GM23338 (cell line): ENCODE measurements around the gene TUBA8. TPM values are rescaled to one million over a fixed set of nuclear protein-coding genes. Genes with fewer than 3 reads are reported as not detected.

ENCODE experiments used
- ATAC-seq: fragments of 200-7000 bp; cut with Tn5 transposase; 3 replicates; pipeline ENCODE4 v1.9.1; 2020
- DNase-seq: peaks from one replicate; pipeline ENCODE4 v3.0.0-alpha.2; 2015; ENCODE audit warnings: low spot score
- H2AFZ ChIP-seq: fragments of 200-600 bp; sonication (generic); 2 replicates; pipeline ENCODE4 v1.8.0; 2016; ENCODE audit warnings: antibody characterized with exemption, mild to moderate bottlenecking, moderate library complexity
- H3F3A ChIP-seq: fragments of 200-600 bp; sonication (generic); replicated peaks from 2 replicates; pipeline ENCODE4 v1.8.0; 2017; ENCODE audit warnings: antibody characterized with exemption, mixed run types, low read depth
- H3K27ac ChIP-seq: fragments of 200-600 bp; sonication (generic); 2 replicates; pipeline ENCODE4 v1.6.1; 2016; ENCODE audit warnings: low read depth
- H3K27me3 ChIP-seq: fragments of 200-600 bp; sonication (generic); 2 replicates; pipeline ENCODE4 v1.8.0; 2016; ENCODE audit warnings: mild to moderate bottlenecking, mixed run types, moderate library complexity; ENCODE audit not compliant: insufficient read depth
- H3K36me3 ChIP-seq: fragments of 200-600 bp; sonication (generic); 2 replicates; pipeline ENCODE4 v1.8.0; 2016; ENCODE audit warnings: mild to moderate bottlenecking; ENCODE audit not compliant: insufficient read depth
- H3K4me1 ChIP-seq: fragments of 200-600 bp; sonication (generic); 2 replicates; pipeline ENCODE4 v1.8.0; 2016; ENCODE audit warnings: mild to moderate bottlenecking, moderate library complexity; ENCODE audit not compliant: insufficient read depth
- H3K4me2 ChIP-seq: fragments of 200-600 bp; sonication (generic); 2 replicates; pipeline ENCODE4 v1.7.1; 2017; ENCODE audit warnings: mixed run types
- H3K4me3 ChIP-seq: fragments of 200-600 bp; sonication (generic); 2 replicates; pipeline ENCODE4 v1.6.1; 2016; ENCODE audit warnings: mixed run types
- H3K79me2 ChIP-seq: fragments of 200-600 bp; sonication (generic); replicated peaks from 2 replicates; pipeline ENCODE4 v1.8.0; 2017; ENCODE audit warnings: mild to moderate bottlenecking; ENCODE audit not compliant: insufficient read depth
- H3K9me2 ChIP-seq: fragments of 200-600 bp; sonication (generic); 2 replicates; pipeline ENCODE4 v1.8.0; 2017; ENCODE audit not compliant: insufficient read depth
- H4K20me1 ChIP-seq: fragments of 200-600 bp; sonication (generic); replicated peaks from 2 replicates; pipeline ENCODE4 v1.8.0; 2017; ENCODE audit warnings: mild to moderate bottlenecking; ENCODE audit not compliant: insufficient read depth
- H3K27ac Mint-ChIP-seq: 2 replicates; pipeline ENCODE4 v1.8.0; 2020; ENCODE audit warnings: inconsistent platforms, mild to moderate bottlenecking, moderate library complexity, mixed read lengths
- H3K27me3 Mint-ChIP-seq: 3 replicates; pipeline ENCODE4 v1.8.0; 2022; ENCODE audit warnings: low read depth, mild to moderate bottlenecking, moderate library complexity, mixed read lengths, inconsistent platforms; ENCODE audit not compliant: insufficient read depth, poor library complexity
- H3K36me3 Mint-ChIP-seq: 3 replicates; pipeline ENCODE4 v1.8.0; 2021; ENCODE audit warnings: low read depth, mild to moderate bottlenecking, inconsistent platforms, moderate library complexity, mixed read lengths
- H3K4me1 Mint-ChIP-seq: 3 replicates; pipeline ENCODE4 v1.8.0; 2020; ENCODE audit warnings: mild to moderate bottlenecking, inconsistent platforms, mixed read lengths
- H3K4me3 Mint-ChIP-seq: 3 replicates; pipeline ENCODE4 v1.8.0; 2021; ENCODE audit warnings: moderate library complexity, mild to moderate bottlenecking, inconsistent platforms, mixed read lengths
- H3K9me3 Mint-ChIP-seq: 3 replicates; pipeline ENCODE4 v1.8.0; 2020; ENCODE audit warnings: moderate library complexity, mild to moderate bottlenecking, inconsistent platforms, mixed read lengths
- CREB1 ChIP-seq: fragments of 250-450 bp; sonication (Bioruptor Pico); IDR thresholded peaks from 2 replicates; pipeline ENCODE4 v1.5.0; 2020; ENCODE audit warnings: low read depth, mild to moderate bottlenecking, moderate library complexity
- EZH2 ChIP-seq: fragments of 200-600 bp; sonication (generic); IDR thresholded peaks from one replicate; pipeline ENCODE4 v1.8.0; 2017; ENCODE audit warnings: antibody characterized with exemption, mild to moderate bottlenecking, low read depth; ENCODE audit not compliant: unreplicated experiment
- EZH2phosphoT487 ChIP-seq: fragments of 200-600 bp; sonication (generic); IDR thresholded peaks from one replicate; pipeline ENCODE4 v1.8.1; 2018; ENCODE audit warnings: antibody characterized with exemption; ENCODE audit not compliant: unreplicated experiment
- JUNB ChIP-seq: IDR thresholded peaks from one replicate; pipeline ENCODE4 v1.6.1; 2016; ENCODE audit warnings: antibody characterized with exemption; ENCODE audit not compliant: unreplicated experiment
- NANOG ChIP-seq: IDR thresholded peaks from 2 replicates; pipeline ENCODE4 v1.6.1; 2016; ENCODE audit warnings: antibody characterized with exemption, borderline replicate concordance
- POLR2AphosphoS5 ChIP-seq: IDR thresholded peaks from 2 replicates; pipeline ENCODE4 v1.6.1; 2016; ENCODE audit warnings: antibody characterized with exemption, low read depth
- STAT1 ChIP-seq: IDR thresholded peaks from one replicate; pipeline ENCODE4 v1.6.1; 2016; ENCODE audit warnings: antibody characterized with exemption; ENCODE audit not compliant: unreplicated experiment
- ZNF114 ChIP-seq: fragments of 250-450 bp; sonication (Bioruptor Pico); IDR thresholded peaks from 2 replicates; pipeline ENCODE4 v1.5.0; 2020; ENCODE audit warnings: mild to moderate bottlenecking, moderate library complexity
- ZNF331 ChIP-seq: fragments of 250-450 bp; sonication (Bioruptor Pico); IDR thresholded peaks from 2 replicates; pipeline ENCODE4 v1.5.0; 2020; ENCODE audit warnings: low read depth, mild to moderate bottlenecking, moderate library complexity
- polyA plus RNA-seq: library from polyadenylated mRNA; unstranded; fragments of >200 nt; fragmentation: Nextera tagmentation; extraction: Ambion mirVana; gene quantifications from 2 replicates; pipeline ENCODE4 v1.2.1, GENCODE V29; 2016
- total RNA-seq: library from RNA; depleted of rRNA; stranded (reverse); fragments of >200 nt; shearing (Covaris generic); gene quantifications from 2 replicates; pipeline ENCODE4 v1.2.3, GENCODE V29; 2014
- TF ChIP-seq, protein P1 (sequence below): IDR thresholded peaks from one replicate; pipeline ENCODE4 v1.6.1; 2018; ENCODE audit warnings: antibody characterized with exemption; ENCODE audit not compliant: unreplicated experiment
- TF ChIP-seq, protein P2 (sequence below), 2 experiments: fragments of 200-600 bp in 1 of 2; sonication (generic) in 1 of 2; conservative IDR thresholded peaks; 2 replicates each; pipeline versions ENCODE4 v1.5.1 to v1.6.1; 2016 to 2017; ENCODE audit warnings: antibody characterized with exemption in 2 of 2, low read depth in 2 of 2, mild to moderate bottlenecking in 2 of 2, moderate library complexity in 1 of 2
- TF ChIP-seq, protein P3 (sequence below): IDR thresholded peaks from 2 replicates; pipeline ENCODE4 v1.6.1; 2016; ENCODE audit warnings: antibody characterized with exemption

The TUBA8 gene
- total and polyA plus RNA-seq, 2 experiments from 2014 or later: 0.31 to 0.48 TPM

DNA sequence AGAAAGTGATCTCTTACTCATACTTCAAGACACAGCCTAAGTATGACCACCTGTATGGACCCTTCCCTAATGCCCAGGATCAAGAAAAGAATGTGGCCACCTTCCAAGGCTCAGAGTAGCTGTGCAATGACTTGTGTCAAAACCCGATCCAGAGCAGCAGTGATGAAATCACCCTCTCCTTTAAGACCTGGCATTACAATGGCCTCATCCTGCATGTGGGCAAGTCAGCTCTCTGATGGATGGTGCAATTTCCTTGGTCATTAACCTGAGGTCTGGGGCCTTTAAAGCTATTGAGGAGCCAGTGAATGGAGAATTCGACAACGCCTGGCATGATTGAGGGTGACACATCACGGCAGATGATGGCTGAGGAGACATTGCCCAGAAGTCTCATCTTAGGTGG, 9.1 kb upstream of the TUBA8 start (continued):
- TF ChIP-seq, protein P1, sequence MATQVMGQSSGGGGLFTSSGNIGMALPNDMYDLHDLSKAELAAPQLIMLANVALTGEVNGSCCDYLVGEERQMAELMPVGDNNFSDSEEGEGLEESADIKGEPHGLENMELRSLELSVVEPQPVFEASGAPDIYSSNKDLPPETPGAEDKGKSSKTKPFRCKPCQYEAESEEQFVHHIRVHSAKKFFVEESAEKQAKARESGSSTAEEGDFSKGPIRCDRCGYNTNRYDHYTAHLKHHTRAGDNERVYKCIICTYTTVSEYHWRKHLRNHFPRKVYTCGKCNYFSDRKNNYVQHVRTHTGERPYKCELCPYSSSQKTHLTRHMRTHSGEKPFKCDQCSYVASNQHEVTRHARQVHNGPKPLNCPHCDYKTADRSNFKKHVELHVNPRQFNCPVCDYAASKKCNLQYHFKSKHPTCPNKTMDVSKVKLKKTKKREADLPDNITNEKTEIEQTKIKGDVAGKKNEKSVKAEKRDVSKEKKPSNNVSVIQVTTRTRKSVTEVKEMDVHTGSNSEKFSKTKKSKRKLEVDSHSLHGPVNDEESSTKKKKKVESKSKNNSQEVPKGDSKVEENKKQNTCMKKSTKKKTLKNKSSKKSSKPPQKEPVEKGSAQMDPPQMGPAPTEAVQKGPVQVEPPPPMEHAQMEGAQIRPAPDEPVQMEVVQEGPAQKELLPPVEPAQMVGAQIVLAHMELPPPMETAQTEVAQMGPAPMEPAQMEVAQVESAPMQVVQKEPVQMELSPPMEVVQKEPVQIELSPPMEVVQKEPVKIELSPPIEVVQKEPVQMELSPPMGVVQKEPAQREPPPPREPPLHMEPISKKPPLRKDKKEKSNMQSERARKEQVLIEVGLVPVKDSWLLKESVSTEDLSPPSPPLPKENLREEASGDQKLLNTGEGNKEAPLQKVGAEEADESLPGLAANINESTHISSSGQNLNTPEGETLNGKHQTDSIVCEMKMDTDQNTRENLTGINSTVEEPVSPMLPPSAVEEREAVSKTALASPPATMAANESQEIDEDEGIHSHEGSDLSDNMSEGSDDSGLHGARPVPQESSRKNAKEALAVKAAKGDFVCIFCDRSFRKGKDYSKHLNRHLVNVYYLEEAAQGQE: no peak
- no peak for TF ChIP-seq EZH2

DNA sequence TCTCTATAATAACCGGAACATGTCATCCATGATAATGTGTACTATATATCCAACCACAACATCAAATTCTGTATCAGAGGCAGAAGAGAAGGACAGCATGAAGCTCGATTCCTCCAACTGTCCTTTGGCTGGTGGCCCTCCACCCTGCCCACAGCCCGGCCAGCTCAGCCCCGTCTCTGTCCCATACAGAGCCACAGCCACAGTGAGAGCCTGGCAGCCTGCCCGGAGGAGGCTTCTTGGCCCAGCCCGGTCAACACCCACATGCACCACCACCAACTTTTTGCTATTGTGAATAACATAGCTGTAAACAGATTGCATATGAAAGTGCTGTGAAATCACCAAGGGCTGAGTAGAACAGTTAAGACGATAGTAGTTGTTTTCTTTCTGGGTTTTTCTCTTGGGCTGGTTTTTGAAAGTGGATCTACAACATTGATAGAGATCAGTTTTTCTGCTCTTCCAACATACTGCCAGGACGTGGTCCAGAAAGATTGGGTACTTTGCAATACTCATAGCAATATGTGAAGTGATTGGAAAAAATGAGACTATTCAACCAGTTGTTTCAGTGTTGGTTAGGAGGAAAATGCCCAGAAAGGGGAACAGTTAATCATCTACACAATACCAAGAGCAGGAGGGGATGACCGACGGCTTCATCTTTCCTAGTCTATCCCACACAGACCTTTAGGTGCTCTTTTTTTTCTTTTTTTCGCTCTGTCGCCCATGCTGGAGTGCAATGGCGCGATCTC, 6.9 kb upstream of the TUBA8 start:
- peaks cover 8% of the 10 kb centered on the region; the same call in 1 of the 2 replicates for H3K27me3 ChIP-seq
- H3K9me3 Mint-ChIP-seq: peaks cover 32% of the 10 kb centered on the region
- no peak overlapping the region for H3K4me3 ChIP-seq
- no peak overlapping the region for H3K4me2 ChIP-seq
- H3K27ac ChIP-seq: no peak overlapping the region
- ATAC-seq (no peak), DNase-seq (no peak)
- no peaks in the 10 kb centered on the region for H4K20me1 ChIP-seq
- peaks cover 19% of the 10 kb centered on the region for H3K36me3 Mint-ChIP-seq
- H2AFZ ChIP-seq: no peak overlapping the region
- H3F3A ChIP-seq: no peaks in the 10 kb centered on the region
- peaks cover 9% of the 10 kb centered on the region for H3K27me3 Mint-ChIP-seq
- H3K36me3 ChIP-seq: no peaks in the 10 kb centered on the region
- H3K4me1 Mint-ChIP-seq: no peaks in the 10 kb centered on the region
- H3K9me2 ChIP-seq: no peaks in the 10 kb centered on the region
- no peaks in the 10 kb centered on the region for H3K4me1 ChIP-seq
- H3K79me2 ChIP-seq: no peaks in the 10 kb centered on the region
- H3K4me3 Mint-ChIP-seq: no peak overlapping the region
- H3K27ac Mint-ChIP-seq: no peak overlapping the region
- TF ChIP-seq, protein P2, sequence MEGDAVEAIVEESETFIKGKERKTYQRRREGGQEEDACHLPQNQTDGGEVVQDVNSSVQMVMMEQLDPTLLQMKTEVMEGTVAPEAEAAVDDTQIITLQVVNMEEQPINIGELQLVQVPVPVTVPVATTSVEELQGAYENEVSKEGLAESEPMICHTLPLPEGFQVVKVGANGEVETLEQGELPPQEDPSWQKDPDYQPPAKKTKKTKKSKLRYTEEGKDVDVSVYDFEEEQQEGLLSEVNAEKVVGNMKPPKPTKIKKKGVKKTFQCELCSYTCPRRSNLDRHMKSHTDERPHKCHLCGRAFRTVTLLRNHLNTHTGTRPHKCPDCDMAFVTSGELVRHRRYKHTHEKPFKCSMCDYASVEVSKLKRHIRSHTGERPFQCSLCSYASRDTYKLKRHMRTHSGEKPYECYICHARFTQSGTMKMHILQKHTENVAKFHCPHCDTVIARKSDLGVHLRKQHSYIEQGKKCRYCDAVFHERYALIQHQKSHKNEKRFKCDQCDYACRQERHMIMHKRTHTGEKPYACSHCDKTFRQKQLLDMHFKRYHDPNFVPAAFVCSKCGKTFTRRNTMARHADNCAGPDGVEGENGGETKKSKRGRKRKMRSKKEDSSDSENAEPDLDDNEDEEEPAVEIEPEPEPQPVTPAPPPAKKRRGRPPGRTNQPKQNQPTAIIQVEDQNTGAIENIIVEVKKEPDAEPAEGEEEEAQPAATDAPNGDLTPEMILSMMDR (conservative IDR thresholded peaks at IDR 0.05; ENCODE audit: low read depth in 2 of 2): no peak
- TF ChIP-seq JUNB (no peak), CREB1 (CRISPR knock-in tag) (no peak), ZNF114 (CRISPR knock-in tag) (no peak), EZH2phosphoT487 (no peak), STAT1 (no peak), NANOG (no peak), ZNF331 (CRISPR knock-in tag) (no peak), EZH2 (no peak), POLR2AphosphoS5 (no peak)
- TF ChIP-seq, protein P3, sequence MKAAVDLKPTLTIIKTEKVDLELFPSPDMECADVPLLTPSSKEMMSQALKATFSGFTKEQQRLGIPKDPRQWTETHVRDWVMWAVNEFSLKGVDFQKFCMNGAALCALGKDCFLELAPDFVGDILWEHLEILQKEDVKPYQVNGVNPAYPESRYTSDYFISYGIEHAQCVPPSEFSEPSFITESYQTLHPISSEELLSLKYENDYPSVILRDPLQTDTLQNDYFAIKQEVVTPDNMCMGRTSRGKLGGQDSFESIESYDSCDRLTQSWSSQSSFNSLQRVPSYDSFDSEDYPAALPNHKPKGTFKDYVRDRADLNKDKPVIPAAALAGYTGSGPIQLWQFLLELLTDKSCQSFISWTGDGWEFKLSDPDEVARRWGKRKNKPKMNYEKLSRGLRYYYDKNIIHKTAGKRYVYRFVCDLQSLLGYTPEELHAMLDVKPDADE: no peak
- TF ChIP-seq, protein P1: no peak
